HepG2 (cell line): ENCODE data around the gene CSNK1G1. TPM values are rescaled to one million over a fixed set of nuclear protein-coding genes. Genes with fewer than 3 reads are reported as not detected.

Experiments used
- ELF3 ChIP-seq: IDR thresholded peaks from 2 replicates; pipeline ENCODE4 v1.6.1; 2016; ENCODE audit warnings: missing genetic modification reagents, missing compliant biosample characterization
- FOSL2 ChIP-seq: sonication (generic); formaldehyde crosslinking; IDR thresholded peaks from 2 replicates; pipeline ENCODE4 v1.4.0; 2020; ENCODE audit warnings: missing genetic modification reagents
- KDM3A ChIP-seq: IDR thresholded peaks from 2 replicates; pipeline ENCODE4 v1.6.1; 2018; ENCODE audit warnings: low read depth, missing compliant biosample characterization
- PHF8 ChIP-seq: sonication (generic); formaldehyde crosslinking; IDR thresholded peaks from 2 replicates; pipeline ENCODE4 v1.5.0; 2020; ENCODE audit warnings: missing genetic modification reagents
- POGZ ChIP-seq: sonication (generic); formaldehyde crosslinking; IDR thresholded peaks from 2 replicates; pipeline ENCODE4 v1.4.0; 2020; ENCODE audit warnings: mild to moderate bottlenecking, missing genetic modification reagents
- RAD21 ChIP-seq: fragments of 450-650 bp; formaldehyde crosslinking; IDR thresholded peaks from 2 replicates; pipeline ENCODE4 v1.5.0; 2020; ENCODE audit warnings: mild to moderate bottlenecking
- RFXAP ChIP-seq: sonication (generic); formaldehyde crosslinking; IDR thresholded peaks from 2 replicates; pipeline ENCODE4 v1.4.0; 2020; ENCODE audit warnings: missing genetic modification reagents, borderline replicate concordance
- SALL1 ChIP-seq: sonication (generic); formaldehyde crosslinking; IDR thresholded peaks from 2 replicates; pipeline ENCODE4 v1.8.0; 2022; ENCODE audit warnings: mild to moderate bottlenecking, missing genetic modification reagents
- SP2 ChIP-seq: sonication (generic); formaldehyde crosslinking; IDR thresholded peaks from 2 replicates; pipeline ENCODE4 v1.5.1; 2020; ENCODE audit warnings: mild to moderate bottlenecking, missing genetic modification reagents
- TAF1 ChIP-seq: sonication (generic); formaldehyde crosslinking; IDR thresholded peaks from 2 replicates; pipeline ENCODE4 v1.4.0; 2020; ENCODE audit warnings: missing genetic modification reagents
- ZBTB20 ChIP-seq: sonication (generic); formaldehyde crosslinking; IDR thresholded peaks from 2 replicates; pipeline ENCODE4 v1.8.1; 2023; ENCODE audit warnings: missing genetic modification reagents, low read depth, mild to moderate bottlenecking, borderline replicate concordance
- ZNF230 ChIP-seq: sonication (generic); formaldehyde crosslinking; IDR thresholded peaks from 2 replicates; pipeline ENCODE4 v1.4.0; 2020; ENCODE audit warnings: mild to moderate bottlenecking, missing genetic modification reagents
- ZNF546 ChIP-seq: sonication (generic); formaldehyde crosslinking; conservative IDR thresholded peaks from 2 replicates; pipeline ENCODE4 v1.8.1; 2023; ENCODE audit warnings: mild to moderate bottlenecking, missing genetic modification reagents
- ZNF777 ChIP-seq: sonication (generic); formaldehyde crosslinking; IDR thresholded peaks from 2 replicates; pipeline ENCODE4 v1.4.0; 2020; ENCODE audit warnings: missing genetic modification reagents
- ZNF878 ChIP-seq: sonication (generic); formaldehyde crosslinking; IDR thresholded peaks from 2 replicates; pipeline ENCODE4 v1.8.1; 2023; ENCODE audit warnings: mild to moderate bottlenecking, missing genetic modification reagents, moderate library complexity
- polyA plus RNA-seq, 8 experiments: library from polyadenylated mRNA; depleted of rRNA in 3 of 8; stranded (reverse) in 7 of 8; unstranded in 1 of 8; fragments of >200 nt; fragmentation: Illumina TruSeq in 4 of 8; extraction: Trizol in 4 of 8; gene quantifications; 2 replicates each; pipeline versions ENCODE4 v1.2.1 to v1.2.3, GENCODE V29; 2011 to 2016; ENCODE audit warnings: low read depth in 4 of 8, missing spikeins in 1 of 8, mixed read lengths in 1 of 8; ENCODE audit not compliant: insufficient read depth in 1 of 8
- total RNA-seq, 5 experiments: library from RNA; depleted of rRNA; stranded (reverse); fragments of >200 nt; fragmentation: Illumina TruSeq; extraction: Trizol; gene quantifications; 2 replicates each; pipeline ENCODE4 v1.2.3, GENCODE V29; 2016; ENCODE audit warnings: low read depth in 1 of 5
- TF ChIP-seq, protein P1 (sequence below): sonication (generic); formaldehyde crosslinking; IDR thresholded peaks from 2 replicates; pipeline ENCODE4 v1.8.0; 2022; ENCODE audit warnings: mild to moderate bottlenecking, missing genetic modification reagents; ENCODE audit not compliant: insufficient replicate concordance
- TF ChIP-seq, protein P2 (sequence below): sonication (generic); formaldehyde crosslinking; IDR thresholded peaks from 2 replicates; pipeline ENCODE4 v1.5.1; 2020; ENCODE audit warnings: mild to moderate bottlenecking, missing genetic modification reagents, borderline replicate concordance
- TF ChIP-seq, protein P3 (sequence below): sonication (generic); formaldehyde crosslinking; IDR thresholded peaks from 2 replicates; pipeline ENCODE4 v1.5.1; 2020; ENCODE audit warnings: mild to moderate bottlenecking, missing genetic modification reagents, moderate library complexity

Gene CSNK1G1
- total and polyA plus RNA-seq, 2 of the 13 experiments (the other 11 are each of a cell fraction or from before 2014, with no cell fraction given) = 8.5 to 12.6 TPM

GRCh38 chr15:64381000-64381751, 25.2 kb upstream of the CSNK1G1 start, which contains the start of gene PCLAF (continued):
- TF ChIP-seq FOSL2 (peak; percentile 14; the same call in 1 of the 2 replicates), TAF1 (peak; percentile 59; the same call in 1 of the 2 replicates), PHF8 (CRISPR knock-in tag) (peak; percentile 67; the same call in 1 of the 2 replicates), POGZ (CRISPR knock-in tag) (peak; percentile 81), ZNF777 (peak; percentile 36; the same call in 1 of the 2 replicates), KDM3A (CRISPR knock-in tag) (0 out of 2 replicates have a peak, but pooled peaks have one; percentile 29), ELF3 (CRISPR knock-in tag) (peak; percentile 13; the same call in 1 of the 2 replicates), SALL1 (CRISPR knock-in tag) (peak; percentile 73), ZNF546 (peak; percentile 64), SP2 (CRISPR knock-in tag) (peak; percentile 97), ZNF230 (no peak), ZNF878 (CRISPR knock-in tag) (0 out of 2 replicates have a peak, but pooled peaks have one; percentile 34), RFXAP (CRISPR knock-in tag) (peak; percentile 56; the same call in 1 of the 2 replicates), RAD21 (peak; percentile 46; the same call in 1 of the 2 replicates), ZBTB20 (CRISPR knock-in tag) (no peak)
- TF ChIP-seq, protein P1, sequence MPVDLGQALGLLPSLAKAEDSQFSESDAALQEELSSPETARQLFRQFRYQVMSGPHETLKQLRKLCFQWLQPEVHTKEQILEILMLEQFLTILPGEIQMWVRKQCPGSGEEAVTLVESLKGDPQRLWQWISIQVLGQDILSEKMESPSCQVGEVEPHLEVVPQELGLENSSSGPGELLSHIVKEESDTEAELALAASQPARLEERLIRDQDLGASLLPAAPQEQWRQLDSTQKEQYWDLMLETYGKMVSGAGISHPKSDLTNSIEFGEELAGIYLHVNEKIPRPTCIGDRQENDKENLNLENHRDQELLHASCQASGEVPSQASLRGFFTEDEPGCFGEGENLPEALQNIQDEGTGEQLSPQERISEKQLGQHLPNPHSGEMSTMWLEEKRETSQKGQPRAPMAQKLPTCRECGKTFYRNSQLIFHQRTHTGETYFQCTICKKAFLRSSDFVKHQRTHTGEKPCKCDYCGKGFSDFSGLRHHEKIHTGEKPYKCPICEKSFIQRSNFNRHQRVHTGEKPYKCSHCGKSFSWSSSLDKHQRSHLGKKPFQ (CRISPR knock-in tag) = peak; percentile 39
- TF ChIP-seq, protein P2, sequence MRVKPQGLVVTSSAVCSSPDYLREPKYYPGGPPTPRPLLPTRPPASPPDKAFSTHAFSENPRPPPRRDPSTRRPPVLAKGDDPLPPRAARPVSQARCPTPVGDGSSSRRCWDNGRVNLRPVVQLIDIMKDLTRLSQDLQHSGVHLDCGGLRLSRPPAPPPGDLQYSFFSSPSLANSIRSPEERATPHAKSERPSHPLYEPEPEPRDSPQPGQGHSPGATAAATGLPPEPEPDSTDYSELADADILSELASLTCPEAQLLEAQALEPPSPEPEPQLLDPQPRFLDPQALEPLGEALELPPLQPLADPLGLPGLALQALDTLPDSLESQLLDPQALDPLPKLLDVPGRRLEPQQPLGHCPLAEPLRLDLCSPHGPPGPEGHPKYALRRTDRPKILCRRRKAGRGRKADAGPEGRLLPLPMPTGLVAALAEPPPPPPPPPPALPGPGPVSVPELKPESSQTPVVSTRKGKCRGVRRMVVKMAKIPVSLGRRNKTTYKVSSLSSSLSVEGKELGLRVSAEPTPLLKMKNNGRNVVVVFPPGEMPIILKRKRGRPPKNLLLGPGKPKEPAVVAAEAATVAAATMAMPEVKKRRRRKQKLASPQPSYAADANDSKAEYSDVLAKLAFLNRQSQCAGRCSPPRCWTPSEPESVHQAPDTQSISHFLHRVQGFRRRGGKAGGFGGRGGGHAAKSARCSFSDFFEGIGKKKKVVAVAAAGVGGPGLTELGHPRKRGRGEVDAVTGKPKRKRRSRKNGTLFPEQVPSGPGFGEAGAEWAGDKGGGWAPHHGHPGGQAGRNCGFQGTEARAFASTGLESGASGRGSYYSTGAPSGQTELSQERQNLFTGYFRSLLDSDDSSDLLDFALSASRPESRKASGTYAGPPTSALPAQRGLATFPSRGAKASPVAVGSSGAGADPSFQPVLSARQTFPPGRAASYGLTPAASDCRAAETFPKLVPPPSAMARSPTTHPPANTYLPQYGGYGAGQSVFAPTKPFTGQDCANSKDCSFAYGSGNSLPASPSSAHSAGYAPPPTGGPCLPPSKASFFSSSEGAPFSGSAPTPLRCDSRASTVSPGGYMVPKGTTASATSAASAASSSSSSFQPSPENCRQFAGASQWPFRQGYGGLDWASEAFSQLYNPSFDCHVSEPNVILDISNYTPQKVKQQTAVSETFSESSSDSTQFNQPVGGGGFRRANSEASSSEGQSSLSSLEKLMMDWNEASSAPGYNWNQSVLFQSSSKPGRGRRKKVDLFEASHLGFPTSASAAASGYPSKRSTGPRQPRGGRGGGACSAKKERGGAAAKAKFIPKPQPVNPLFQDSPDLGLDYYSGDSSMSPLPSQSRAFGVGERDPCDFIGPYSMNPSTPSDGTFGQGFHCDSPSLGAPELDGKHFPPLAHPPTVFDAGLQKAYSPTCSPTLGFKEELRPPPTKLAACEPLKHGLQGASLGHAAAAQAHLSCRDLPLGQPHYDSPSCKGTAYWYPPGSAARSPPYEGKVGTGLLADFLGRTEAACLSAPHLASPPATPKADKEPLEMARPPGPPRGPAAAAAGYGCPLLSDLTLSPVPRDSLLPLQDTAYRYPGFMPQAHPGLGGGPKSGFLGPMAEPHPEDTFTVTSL (CRISPR knock-in tag) = peak; percentile 48; the same call in 1 of the 2 replicates
- TF ChIP-seq, protein P3, sequence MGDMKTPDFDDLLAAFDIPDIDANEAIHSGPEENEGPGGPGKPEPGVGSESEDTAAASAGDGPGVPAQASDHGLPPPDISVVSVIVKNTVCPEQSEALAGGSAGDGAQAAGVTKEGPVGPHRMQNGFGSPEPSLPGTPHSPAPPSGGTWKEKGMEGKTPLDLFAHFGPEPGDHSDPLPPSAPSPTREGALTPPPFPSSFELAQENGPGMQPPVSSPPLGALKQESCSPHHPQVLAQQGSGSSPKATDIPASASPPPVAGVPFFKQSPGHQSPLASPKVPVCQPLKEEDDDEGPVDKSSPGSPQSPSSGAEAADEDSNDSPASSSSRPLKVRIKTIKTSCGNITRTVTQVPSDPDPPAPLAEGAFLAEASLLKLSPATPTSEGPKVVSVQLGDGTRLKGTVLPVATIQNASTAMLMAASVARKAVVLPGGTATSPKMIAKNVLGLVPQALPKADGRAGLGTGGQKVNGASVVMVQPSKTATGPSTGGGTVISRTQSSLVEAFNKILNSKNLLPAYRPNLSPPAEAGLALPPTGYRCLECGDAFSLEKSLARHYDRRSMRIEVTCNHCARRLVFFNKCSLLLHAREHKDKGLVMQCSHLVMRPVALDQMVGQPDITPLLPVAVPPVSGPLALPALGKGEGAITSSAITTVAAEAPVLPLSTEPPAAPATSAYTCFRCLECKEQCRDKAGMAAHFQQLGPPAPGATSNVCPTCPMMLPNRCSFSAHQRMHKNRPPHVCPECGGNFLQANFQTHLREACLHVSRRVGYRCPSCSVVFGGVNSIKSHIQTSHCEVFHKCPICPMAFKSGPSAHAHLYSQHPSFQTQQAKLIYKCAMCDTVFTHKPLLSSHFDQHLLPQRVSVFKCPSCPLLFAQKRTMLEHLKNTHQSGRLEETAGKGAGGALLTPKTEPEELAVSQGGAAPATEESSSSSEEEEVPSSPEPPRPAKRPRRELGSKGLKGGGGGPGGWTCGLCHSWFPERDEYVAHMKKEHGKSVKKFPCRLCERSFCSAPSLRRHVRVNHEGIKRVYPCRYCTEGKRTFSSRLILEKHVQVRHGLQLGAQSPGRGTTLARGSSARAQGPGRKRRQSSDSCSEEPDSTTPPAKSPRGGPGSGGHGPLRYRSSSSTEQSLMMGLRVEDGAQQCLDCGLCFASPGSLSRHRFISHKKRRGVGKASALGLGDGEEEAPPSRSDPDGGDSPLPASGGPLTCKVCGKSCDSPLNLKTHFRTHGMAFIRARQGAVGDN (CRISPR knock-in tag) = peak; percentile 81
